HG02840 (cell line): ENCODE results near the gene CISH.

Source experiments
- ATAC-seq: cut with Tn5 transposase; IDR thresholded peaks from one replicate; pipeline ENCODE4 v1.9.1; 2021; ENCODE audit warnings: mild to moderate bottlenecking, moderate library complexity, moderate number of reproducible peaks; ENCODE audit not compliant: unreplicated experiment, low FRiP score

Gene CISH

DNA sequence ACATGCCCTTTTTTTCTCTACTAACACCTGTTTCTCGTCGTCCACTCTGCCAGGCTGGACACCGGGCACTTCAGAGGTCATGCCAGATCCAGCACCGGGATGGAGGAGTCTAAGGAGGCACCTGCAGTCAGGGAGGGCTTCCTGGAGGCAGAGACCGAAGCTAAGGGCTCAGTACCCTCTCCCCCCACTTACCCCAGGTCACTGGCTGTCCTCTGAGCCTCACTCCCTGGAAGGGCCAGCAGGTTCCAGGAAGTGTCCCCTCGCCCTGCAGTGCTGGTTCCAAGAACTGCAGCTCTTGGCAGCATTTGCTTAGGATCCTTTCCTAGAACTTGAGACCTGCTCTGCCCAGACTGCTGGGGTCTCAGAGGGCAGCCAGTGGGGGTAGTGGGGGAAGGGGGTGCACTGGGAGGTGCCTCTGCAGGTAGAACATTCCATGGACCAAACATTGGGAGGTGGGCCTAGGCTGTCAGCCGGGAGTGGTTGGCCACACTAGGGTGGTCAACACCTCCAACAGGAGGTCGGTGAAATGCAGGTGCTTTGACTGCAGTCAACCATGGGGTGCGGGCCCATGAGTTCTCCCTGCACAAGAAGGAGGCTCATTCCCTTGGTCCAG, 11.3 kb downstream of the CISH start:
- no peak for ATAC-seq

DNA sequence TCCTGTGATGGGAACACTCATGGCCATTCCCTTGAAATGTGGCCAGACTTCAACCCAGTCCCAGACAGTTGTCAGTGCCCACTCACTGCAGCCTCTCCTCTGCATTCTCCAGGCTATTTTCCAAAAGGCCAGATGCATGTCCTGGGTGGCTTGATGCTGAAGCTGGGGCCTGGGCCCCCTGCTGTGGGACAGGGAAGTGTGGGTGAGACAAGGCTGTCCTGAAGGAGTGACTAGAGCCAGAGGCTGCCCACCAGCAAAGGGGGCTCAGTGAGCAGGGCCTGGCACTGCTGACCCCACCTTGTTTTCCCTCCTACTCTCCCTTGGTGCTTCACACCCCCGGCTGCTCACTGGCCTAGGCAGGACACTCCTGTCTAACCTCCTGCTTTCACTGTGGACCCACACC, 11.9 kb downstream of the CISH start:
- no peak for ATAC-seq

DNA sequence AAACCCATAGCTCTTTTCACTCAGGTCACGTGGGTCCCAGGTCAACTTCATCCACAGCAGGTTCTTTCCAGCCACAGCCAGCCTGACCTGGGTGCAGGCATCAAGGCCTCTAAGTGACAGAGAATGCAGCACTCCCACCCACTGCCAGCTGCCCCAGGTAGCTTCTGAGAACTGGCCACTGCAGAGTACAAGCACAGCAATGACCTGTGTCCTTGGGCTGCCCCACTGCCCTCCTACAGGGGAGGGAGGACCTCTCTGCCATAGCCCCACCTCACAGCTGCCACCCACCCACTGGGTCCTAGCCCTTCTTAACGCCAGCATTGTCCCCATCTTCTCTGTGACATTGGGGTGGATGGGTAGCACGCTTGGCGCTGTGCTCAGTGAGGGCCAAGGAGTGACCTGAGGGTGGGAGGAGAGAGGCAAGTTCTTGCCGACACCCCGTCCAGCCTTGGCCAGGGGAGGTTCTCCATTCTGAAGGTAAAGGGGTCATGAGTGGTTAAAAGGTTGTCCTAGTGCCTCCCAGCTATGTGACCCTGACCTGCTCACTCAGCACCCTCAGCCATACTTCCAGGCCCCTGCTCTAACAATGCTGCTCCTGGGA, 12.4 kb downstream of the CISH start:
- ATAC-seq: no peak

- no peak for ATAC-seq
Observed at GRCh38 chr3:50594253-50594785, 17.3 kb downstream of the CISH start.

DNA sequence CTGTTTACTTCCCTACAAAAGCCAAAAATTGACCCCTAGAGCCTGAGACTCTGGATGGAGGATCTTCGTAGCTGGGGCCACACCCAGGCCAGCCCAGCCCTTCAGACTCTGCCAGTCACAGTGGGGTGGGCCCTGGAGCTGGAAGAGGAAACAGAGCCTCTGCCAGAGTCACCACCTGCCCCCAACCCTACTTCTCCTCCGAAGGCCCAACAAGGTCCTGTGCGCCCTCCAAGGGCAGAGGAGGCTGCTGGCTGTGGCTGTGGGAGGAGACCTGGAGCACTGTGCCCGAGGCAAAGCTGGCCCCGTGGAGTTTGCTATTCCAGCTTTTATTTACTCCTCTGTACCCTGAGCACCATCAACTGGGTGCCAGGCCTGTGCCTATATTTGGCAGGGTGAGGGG, 19.0 kb downstream of the CISH start:
- no peak for ATAC-seq

DNA sequence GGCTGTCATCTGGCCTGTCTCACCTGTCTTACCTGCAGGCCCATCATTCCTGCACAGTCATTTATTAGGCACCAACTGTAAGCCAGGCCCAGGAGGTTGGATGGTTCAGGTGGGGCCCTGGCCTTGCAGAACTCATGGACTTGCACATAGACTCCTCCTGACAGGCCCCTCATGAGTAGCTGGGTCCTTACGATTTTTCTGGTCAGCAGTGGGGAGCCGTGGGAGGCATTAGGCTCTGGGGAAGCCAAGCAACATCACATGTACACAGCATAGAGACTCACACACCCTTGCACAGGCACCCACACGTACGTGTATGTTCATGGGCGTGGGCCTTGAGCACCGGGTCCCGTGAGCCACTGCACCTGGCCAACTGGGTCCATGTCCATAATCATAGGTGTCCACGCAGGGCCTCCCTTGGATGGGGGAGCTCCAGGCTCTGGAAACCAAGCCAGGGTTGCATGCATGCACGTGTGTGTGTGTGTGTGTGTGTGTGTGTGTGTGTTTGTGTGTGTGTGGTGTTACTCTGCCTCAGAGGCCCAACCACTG, 20.3 kb downstream of the CISH start:
- ATAC-seq: peak; percentile 13

DNA sequence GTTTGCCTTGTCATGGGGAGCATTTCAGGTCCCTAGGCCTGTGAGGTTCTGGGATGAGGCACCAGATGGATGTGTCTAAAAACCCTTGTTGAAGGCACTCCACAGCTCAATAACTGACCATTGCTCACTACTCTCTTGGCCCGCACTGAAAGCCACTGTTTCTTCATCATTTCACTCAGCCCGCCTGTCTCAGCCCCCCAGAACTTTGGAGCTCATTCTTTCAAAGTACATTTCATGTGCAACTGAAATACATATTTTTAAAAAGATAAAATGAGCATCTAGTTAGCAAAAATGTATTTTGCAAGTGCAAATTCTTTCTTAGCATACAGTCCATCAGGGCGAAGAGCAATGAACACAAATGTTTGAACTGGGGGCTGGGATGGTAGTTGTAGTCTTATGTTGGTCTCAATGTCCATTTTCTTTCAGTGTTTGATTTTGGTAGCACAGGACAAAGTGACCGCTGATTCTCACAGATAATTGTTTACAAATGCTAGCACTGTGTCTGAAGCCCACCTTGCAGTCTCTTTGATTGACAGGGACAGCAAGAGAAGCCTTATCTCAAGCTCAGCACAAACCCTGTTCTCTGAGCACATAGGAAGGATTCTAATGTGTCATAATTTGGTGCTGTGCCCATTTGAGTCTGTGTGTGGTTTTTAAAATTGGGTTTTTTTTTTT, 22.7 kb downstream of the CISH start:
- no peak for ATAC-seq

DNA sequence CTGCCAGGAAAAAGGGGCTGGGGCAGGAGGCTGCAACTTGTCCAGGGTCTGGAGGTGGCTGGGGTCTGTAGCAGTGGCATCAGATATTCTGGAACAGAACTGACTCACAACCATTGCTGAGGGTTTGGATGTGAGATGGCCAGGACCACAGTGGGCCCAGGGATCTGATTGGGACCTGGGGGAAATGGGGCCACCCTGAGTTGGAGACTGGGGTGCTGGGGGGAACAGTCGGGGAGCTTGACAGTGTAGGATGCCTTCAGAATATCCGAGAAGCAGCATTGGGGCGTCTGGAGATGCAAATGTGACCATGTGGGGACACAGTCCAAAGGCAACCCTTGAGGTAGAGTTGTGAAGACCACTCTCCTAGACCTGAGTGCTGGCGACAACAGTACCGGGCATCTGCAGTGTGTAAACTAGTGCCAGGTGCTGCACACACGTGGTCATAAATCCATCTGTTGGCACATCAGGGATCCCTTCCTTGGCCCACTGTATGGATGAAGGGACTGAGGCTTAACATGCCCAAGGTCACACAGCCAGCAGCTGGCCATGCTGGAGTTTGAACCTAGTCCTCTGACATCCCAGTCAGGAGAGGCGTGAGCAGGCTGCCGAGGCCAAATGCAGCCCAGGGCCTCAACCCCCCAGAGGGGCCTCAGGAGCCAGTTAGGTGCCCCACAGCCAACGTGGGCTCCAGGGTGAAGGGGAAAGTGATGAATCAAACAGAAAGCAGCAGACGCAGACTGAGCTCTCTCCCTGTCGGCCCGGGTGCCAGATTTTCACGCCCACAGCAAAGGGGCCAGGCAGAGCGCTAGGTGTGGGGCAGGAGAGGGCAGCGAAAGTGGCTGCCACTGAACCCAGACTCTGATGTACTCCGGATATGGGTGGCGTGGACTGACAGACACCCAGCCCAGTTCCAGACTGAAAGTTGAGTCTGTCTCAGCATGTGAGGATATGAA, 23.5 kb downstream of the CISH start:
- ATAC-seq: no peak

GRCh38 chr3:50587373-50587772, 24.2 kb downstream of the CISH start:
- no peak for ATAC-seq

DNA sequence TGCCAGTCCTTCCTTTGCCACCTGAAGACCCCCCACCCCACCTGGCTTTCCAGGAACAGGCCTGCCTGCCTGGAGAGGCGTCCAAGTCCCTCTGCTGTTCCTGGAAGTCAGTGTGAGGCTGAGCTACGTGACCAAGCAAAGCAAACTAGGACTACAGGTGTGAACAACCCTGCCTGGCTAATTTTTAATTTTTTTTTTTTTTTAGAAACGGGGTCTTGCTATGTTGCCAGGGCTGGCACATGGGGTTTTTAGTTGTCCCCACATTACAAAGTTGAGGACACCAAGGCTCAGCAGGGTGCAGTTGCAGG, 24.9 kb downstream of the CISH start:
- no peak for ATAC-seq

GRCh38 chr3:50585919-50586762, 25.4 kb downstream of the CISH start:
- no peak for ATAC-seq

GRCh38 chr3:50584391-50584790, 27.2 kb downstream of the CISH start:
- no peak for ATAC-seq

GRCh38 chr3:50583897-50584296, 27.7 kb downstream of the CISH start:
- ATAC-seq: no peak

DNA sequence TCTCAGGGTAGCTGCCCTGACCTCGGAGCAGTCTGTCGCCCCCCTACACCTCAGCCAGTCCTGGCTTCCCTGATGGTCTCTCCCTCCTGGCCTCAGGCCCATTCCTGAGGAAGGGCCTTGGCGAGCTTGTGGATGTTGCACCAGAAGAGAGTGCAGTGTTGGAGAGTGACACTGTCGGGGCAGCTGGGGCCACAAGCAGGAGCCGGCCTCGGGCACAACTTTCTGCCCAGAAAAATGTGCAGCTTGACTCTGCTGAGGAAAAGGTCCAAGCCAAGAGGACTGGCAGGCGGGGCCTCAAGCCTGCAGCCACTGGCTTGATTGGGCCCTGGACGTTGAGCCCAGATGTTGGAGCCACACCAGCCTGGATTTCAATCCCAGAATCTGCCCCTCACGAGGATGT, 29.5 kb downstream of the CISH start:
- ATAC-seq: no peak

GRCh38 chr3:50581459-50581842, 30.1 kb downstream of the CISH start:
- no peak for ATAC-seq

DNA sequence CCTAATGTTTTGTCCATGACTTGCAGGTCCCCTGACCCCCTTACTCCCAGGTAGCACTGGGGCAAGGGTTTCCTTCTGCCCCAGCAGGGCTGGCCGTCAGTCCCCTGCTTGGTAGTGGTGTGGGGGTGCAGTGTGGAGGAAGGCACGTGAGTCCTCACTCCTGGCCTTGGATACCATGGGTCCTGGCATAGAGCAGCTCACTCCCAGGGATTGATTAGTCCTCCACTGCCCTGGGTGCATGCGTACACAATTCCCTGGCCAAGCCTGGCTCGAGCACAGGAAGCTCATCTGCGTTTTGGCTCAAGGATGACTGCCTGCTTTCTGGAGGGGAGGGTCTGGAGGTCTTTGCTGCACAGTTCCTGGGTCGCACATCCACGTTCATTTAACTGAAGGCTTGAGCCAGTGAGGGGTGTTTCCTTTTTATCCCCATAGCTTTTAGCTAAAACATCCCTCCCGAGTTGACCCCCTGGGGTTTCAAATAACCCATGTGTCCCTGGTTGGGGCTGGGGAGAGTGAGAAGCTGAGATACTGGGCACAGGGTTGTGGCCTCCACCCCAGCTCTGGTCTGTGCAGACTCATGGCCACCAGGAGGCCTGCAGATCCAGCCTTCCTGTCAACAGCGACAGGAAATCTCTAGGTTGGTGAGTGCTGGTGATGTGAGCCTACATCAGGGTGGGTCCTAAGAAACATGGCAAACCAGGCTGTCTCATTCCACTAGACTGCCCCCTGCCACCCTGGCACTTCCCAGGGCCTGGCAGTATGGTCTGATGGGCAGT, 30.7 kb downstream of the CISH start:
- ATAC-seq: no peak

- no peak for ATAC-seq
Observed at GRCh38 chr3:50577348-50577747, 34.2 kb downstream of the CISH start.

- no peak for ATAC-seq
Observed at GRCh38 chr3:50575372-50575771, 36.2 kb downstream of the CISH start.

GRCh38 chr3:50574444-50574831, 37.1 kb downstream of the CISH start:
- ATAC-seq: no peak
